Body of pancreas (tissue), 4 donors: Measurements from ENCODE around the gene ZNF687. TPM values are rescaled to one million over a fixed set of nuclear protein-coding genes. Genes with fewer than 3 reads are reported as not detected.

ENCODE experiments used
- ATAC-seq: fragments of 150-250 bp; one replicate; pipeline ENCODE4 v1.9.1; 2016
- DNase-seq, 4 donors: peaks; one replicate each; pipeline ENCODE4 v3.0.0-alpha.2; 2019
- H3K27ac ChIP-seq, 4 donors: fragments of 200-600 bp; sonication (generic); 1 replicate in 3 of 4; 2 replicates in 1 of 4; pipeline versions ENCODE4 v1.5.1 to v1.6.1; 2016 to 2019; ENCODE audit warnings: mild to moderate bottlenecking in 1 of 4, mixed read lengths in 1 of 4, moderate library complexity in 1 of 4
- H3K27me3 ChIP-seq, 2 donors: fragments of 200-600 bp; sonication (generic); one replicate each; pipeline ENCODE4 v1.6.0; 2016; ENCODE audit warnings: mild to moderate bottlenecking in 1 of 2
- H3K36me3 ChIP-seq, 2 donors: fragments of 200-600 bp; sonication (generic); replicated peaks in 1 of 2; 2 replicates each; pipeline ENCODE4 v1.5.1; 2016; ENCODE audit warnings: low read depth in 2 of 2; ENCODE audit not compliant: insufficient read depth in 1 of 2
- H3K4me1 ChIP-seq: fragments of 200-600 bp; sonication (generic); one replicate; pipeline ENCODE4 v1.6.0; 2016
- H3K4me3 ChIP-seq, 2 donors: fragments of 200-600 bp; sonication (generic); 1 replicate in 1 of 2; 2 replicates in 1 of 2; pipeline ENCODE4 v1.5.1; 2016 to 2019
- H3K9me3 ChIP-seq, 3 donors: fragments of 200-600 bp; sonication (generic); 1 replicate in 2 of 3; 2 replicates in 1 of 3; pipeline ENCODE4 v1.5.1; 2016
- POLR2A ChIP-seq, 3 donors: fragments of 450-650 bp; IDR thresholded peaks; one replicate each; pipeline ENCODE4 v1.6.1; 2016; ENCODE audit warnings: antibody characterized with exemption in 3 of 3, mild to moderate bottlenecking in 2 of 3
- whole genome bisulfite sequencing, 2 donors: methylation state at CpG; one replicate each; pipeline ENCODE4 v1.1.5; 2017; 5-methylcytosine and 5-hydroxymethylcytosine counted together
- intact Hi-C: fragments of 100-400 bp; cut with DNase I; formaldehyde crosslinking; loops from one replicate; pipeline ENCODE4 v1.15.1; 2023
- total RNA-seq, 2 donors: library from RNA; depleted of rRNA; stranded (reverse); fragments of >200 nt; gene quantifications; one replicate each; pipeline ENCODE4 v1.1.0, GENCODE V29; 2016
- TF ChIP-seq, protein P1 (sequence below), 7 experiments: fragments of 450-650 bp in 4 of 7; fragments of 200-600 bp in 3 of 7; sonication (generic) in 3 of 7; IDR thresholded peaks; one replicate each; pipeline ENCODE4 v1.5.1; 2016 to 2019; ENCODE audit warnings: antibody characterized with exemption in 7 of 7

The ZNF687 gene
- total RNA-seq, 2 donors from 2014 or later = 15.0 to 24.4 TPM

DNA sequence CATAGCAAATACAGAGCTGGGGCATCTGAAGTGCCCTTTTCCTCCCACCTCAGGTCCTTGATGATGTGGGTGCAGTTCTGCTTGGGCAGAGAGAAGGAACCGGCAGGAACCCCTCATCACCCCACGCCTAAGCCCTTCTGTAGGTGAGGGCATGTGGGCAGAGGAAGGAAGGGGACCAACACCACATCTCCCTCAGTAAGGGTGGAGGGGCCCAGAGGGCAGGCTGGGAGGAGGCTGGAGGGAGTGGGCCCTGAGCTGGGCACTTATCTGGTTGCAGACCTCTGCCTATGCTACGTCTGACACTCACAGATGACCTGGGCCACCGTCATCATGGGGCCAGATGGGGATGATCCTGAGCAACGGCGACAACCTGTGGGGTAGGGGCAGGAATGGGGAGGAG, 11.0 kb downstream of the ZNF687 start:
- no peak for DNase-seq
- TF ChIP-seq, protein P1, sequence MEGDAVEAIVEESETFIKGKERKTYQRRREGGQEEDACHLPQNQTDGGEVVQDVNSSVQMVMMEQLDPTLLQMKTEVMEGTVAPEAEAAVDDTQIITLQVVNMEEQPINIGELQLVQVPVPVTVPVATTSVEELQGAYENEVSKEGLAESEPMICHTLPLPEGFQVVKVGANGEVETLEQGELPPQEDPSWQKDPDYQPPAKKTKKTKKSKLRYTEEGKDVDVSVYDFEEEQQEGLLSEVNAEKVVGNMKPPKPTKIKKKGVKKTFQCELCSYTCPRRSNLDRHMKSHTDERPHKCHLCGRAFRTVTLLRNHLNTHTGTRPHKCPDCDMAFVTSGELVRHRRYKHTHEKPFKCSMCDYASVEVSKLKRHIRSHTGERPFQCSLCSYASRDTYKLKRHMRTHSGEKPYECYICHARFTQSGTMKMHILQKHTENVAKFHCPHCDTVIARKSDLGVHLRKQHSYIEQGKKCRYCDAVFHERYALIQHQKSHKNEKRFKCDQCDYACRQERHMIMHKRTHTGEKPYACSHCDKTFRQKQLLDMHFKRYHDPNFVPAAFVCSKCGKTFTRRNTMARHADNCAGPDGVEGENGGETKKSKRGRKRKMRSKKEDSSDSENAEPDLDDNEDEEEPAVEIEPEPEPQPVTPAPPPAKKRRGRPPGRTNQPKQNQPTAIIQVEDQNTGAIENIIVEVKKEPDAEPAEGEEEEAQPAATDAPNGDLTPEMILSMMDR (IDR thresholded peaks at IDR 0.05) = no peak
- no peak for TF ChIP-seq POLR2A (IDR thresholded peaks at IDR 0.05)
- 77 to 95% methylated on average over 4 to 6 of the region's 6 CpGs for WGBS, 2 donors
- Histone ChIP-seq H3K27me3 (no peaks in the 10 kb centered on the region), H3K4me3 (no peak overlapping the region), H3K36me3 (peaks cover 7 to 40% of the 10 kb centered on the region in 2 donors), H3K4me1 (no peaks in the 10 kb centered on the region), H3K9me3 (no peaks in the 10 kb centered on the region), H3K27ac (no peak overlapping the region)
- intact Hi-C loops = no loop called here
- ATAC-seq = no peak

- Histone ChIP-seq H3K9me3 (no peaks in the 10 kb centered on the region), H3K27me3 (no peaks in the 10 kb centered on the region), H3K4me3 (no peak overlapping the region), H3K4me1 (no peaks in the 10 kb centered on the region), H3K36me3 (peaks cover 15 to 47% of the 10 kb centered on the region in 2 donors), H3K27ac (no peak overlapping the region)
- intact Hi-C loops = no loop called here
- ATAC-seq = no peak
- 97% methylated on average over 2 of the region's 2 CpGs for WGBS, 2 donors
- TF ChIP-seq POLR2A (IDR thresholded peaks at IDR 0.05) = no peak
- TF ChIP-seq, protein P1 (IDR thresholded peaks at IDR 0.05) = no peak
- DNase-seq = no peak
These were observed 12.8 kb downstream of the ZNF687 start for GRCh38 chr1:151294742-151295462.

DNA sequence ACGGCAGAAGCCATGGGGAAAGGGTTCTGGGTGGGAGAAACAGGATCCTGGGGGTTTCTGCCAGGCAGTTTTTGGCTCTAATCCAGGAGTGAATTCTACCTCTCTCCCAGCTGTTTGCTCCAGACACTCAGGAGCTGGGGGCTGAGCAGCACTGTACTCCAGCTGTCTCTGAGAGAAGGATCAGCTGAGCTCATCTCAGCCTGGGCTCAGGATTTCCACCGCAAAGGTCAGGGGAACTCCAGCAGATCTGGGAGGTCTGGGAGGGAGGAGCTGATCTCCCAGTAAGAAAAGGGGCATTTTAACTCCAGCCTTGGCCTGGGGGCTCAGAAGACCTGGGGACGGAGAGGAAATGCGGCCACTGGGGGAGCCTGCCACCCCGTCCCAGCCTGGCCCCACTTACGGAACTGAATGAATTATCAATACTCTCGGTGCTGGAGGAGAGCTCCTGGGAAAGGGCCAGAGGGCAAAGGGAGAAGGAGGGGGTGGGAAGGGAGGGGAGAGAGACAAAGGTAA, 27.8 kb downstream of the ZNF687 start:
- DNase-seq = peak in 1 of 4 donors; percentile 39
- no peak for ATAC-seq
- Histone ChIP-seq H3K36me3 (peaks cover 17 to 34% of the 10 kb centered on the region in 2 donors), H3K9me3 (no peaks in the 10 kb centered on the region), H3K27ac (peak overlapping the region in 1 of 4 donors; percentile 21), H3K27me3 (no peaks in the 10 kb centered on the region), H3K4me1 (peaks cover 39% of the 10 kb centered on the region), H3K4me3 (no peak overlapping the region)
- 49 to 61% methylated on average over 7 of the region's 7 CpGs for WGBS, 2 donors
- intact Hi-C loops = loop anchor here (5.0 kb wide), 1 partner anchor 47 kb away; no protein-coding TSS in a partner anchor
- TF ChIP-seq POLR2A (IDR thresholded peaks at IDR 0.05) = no peak
- TF ChIP-seq, protein P1 (IDR thresholded peaks at IDR 0.05) = no peak

- no peak overlapping the region for H3K4me3 ChIP-seq
- intact Hi-C loops = no loop called here
- no peak for DNase-seq
- H3K27me3 ChIP-seq = no peaks in the 10 kb centered on the region
- ATAC-seq = no peak
- H3K9me3 ChIP-seq = no peaks in the 10 kb centered on the region
- peaks cover 7 to 29% of the 10 kb centered on the region in 2 donors for H3K36me3 ChIP-seq
- TF ChIP-seq POLR2A (IDR thresholded peaks at IDR 0.05) = no peak
- TF ChIP-seq, protein P1 (IDR thresholded peaks at IDR 0.05) = no peak
- peak overlapping the region in 2 of 4 donors; percentile 1 to 54 for H3K27ac ChIP-seq
- WGBS, 2 donors = 68 to 71% methylated on average over 4 of the region's 4 CpGs
- H3K4me1 ChIP-seq = peaks cover 39% of the 10 kb centered on the region
These were observed 28.9 kb downstream of the ZNF687 start for GRCh38 chr1:151311011-151311410.
